Measurements from ENCODE around the gene RBL1.

DNA sequence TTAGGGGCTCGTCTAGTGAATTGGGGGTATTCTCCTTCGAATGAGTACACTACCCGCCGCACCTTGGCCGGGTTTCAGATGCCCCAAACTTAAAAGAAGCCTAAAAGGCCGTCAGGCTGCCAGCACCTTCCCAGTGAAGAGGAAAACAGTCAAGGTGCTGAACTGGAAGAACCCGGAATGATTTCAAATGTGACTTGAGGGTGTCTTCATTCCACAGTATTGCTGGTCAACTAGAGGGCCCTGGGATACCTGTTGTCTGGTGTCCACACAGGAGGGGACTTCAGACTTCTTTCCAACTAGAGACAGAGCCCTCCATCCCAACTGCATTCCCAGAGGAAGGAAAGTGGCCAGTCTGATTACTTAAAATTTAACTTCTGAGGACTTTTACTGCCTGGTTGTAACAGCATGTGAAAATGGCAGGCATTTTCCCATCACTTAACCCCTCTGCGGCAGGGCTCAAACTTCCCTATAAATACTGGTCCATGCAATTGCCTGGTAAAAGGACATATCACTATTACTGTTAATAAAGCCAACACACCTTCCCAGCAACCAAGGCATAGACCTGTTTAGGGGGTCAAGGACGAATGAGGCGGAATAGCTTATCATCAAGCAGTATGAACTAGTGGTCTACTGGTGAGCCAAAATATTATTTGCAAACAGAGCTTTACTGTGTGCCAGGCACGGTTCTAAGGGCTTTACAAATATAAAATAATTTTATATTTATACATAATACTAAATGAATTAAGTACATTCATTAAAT is 143.6 kb downstream of the RBL1 start:
- TF ChIP-seq GATA2 (IDR thresholded peaks at IDR 0.05; ENCODE audit: low read depth, low read length) (no peak), GATA3 (IDR thresholded peaks at IDR 0.05; ENCODE audit: low read depth, low read length) (no peak)

All from SH-SY5Y (cell line).